CD14-positive monocyte (primary cell): Measurements from ENCODE around the gene UBE2E2. TPM values are rescaled to one million over a fixed set of nuclear protein-coding genes. Genes with fewer than 3 reads are reported as not detected.

Experiments used
- DNase-seq, 3 donors: peaks; one replicate each; pipeline ENCODE4 v3.0.0-alpha.2; 2011 to 2022
- H2AFZ ChIP-seq: 2 replicates; pipeline ENCODE4 v1.6.0; 2012; ENCODE audit warnings: mild to moderate bottlenecking, low read depth, low read length, inconsistent platforms; ENCODE audit not compliant: insufficient read depth, poor library complexity, severe bottlenecking
- H3K27ac ChIP-seq, 2 donors: 1 replicate in 1 of 2; 2 replicates in 1 of 2; pipeline ENCODE4 v1.5.1; 2012 to 2013; ENCODE audit warnings: low read length in 2 of 2, control low read depth in 1 of 2, inconsistent platforms in 1 of 2, low read depth in 1 of 2, mild to moderate bottlenecking in 1 of 2
- H3K27me3 ChIP-seq, 2 donors: one replicate each; pipeline versions ENCODE4 v1.6.0 to v1.6.1; 2011 to 2013; ENCODE audit warnings: low read length in 2 of 2; ENCODE audit not compliant: control insufficient read depth in 2 of 2, insufficient read depth in 2 of 2
- H3K36me3 ChIP-seq, 2 donors: replicated peaks in 1 of 2; 1 replicate in 1 of 2; 2 replicates in 1 of 2; pipeline versions ENCODE4 v1.5.1 to v1.6.1; 2012 to 2013; ENCODE audit warnings: low read length in 2 of 2, control low read depth in 1 of 2, inconsistent platforms in 1 of 2, mild to moderate bottlenecking in 1 of 2; ENCODE audit not compliant: insufficient read depth in 2 of 2, control insufficient read depth in 1 of 2
- H3K4me1 ChIP-seq, 2 donors: 1 replicate in 1 of 2; 2 replicates in 1 of 2; pipeline versions ENCODE4 v1.5.1 to v1.6.1; 2012 to 2013; ENCODE audit warnings: low read length in 2 of 2, control low read depth in 1 of 2, inconsistent platforms in 1 of 2, mild to moderate bottlenecking in 1 of 2, moderate library complexity in 1 of 2; ENCODE audit not compliant: insufficient read depth in 2 of 2, control insufficient read depth in 1 of 2
- H3K4me2 ChIP-seq: replicated peaks from 2 replicates; pipeline ENCODE3; 2012; ENCODE audit warnings: low read length, moderate library complexity, mild to moderate bottlenecking; ENCODE audit not compliant: poor library complexity, severe bottlenecking; ENCODE audit errors: extremely low read depth
- H3K4me3 ChIP-seq, 3 experiments: fragments of 200-600 bp in 1 of 3; sonication (generic) in 1 of 3; replicated peaks in 1 of 3; 1 replicate in 2 of 3; 2 replicates in 1 of 3; pipeline ENCODE4 v1.5.1; 2011 to 2013; ENCODE audit warnings: low read length in 3 of 3, mild to moderate bottlenecking in 3 of 3, control low read depth in 2 of 3, low read depth in 2 of 3, inconsistent platforms in 1 of 3, moderate library complexity in 1 of 3
- H3K79me2 ChIP-seq: 2 replicates; pipeline ENCODE4 v1.6.0; 2012; ENCODE audit warnings: mild to moderate bottlenecking, control low read depth, inconsistent platforms, low read length, moderate library complexity; ENCODE audit not compliant: insufficient read depth
- H3K9ac ChIP-seq: 2 replicates; pipeline ENCODE4 v1.6.0; 2017; ENCODE audit warnings: low read length, mild to moderate bottlenecking; ENCODE audit not compliant: insufficient read depth, poor library complexity, severe bottlenecking
- H3K9me3 ChIP-seq, 2 donors: replicated peaks in 1 of 2; 1 replicate in 1 of 2; 2 replicates in 1 of 2; pipeline versions ENCODE4 v1.5.1 to v1.6.1; 2012 to 2013; ENCODE audit warnings: low read length in 2 of 2, control low read depth in 1 of 2; ENCODE audit not compliant: control insufficient read depth in 1 of 2, insufficient read depth in 1 of 2
- H4K20me1 ChIP-seq: 2 replicates; pipeline ENCODE4 v1.6.0; 2012; ENCODE audit warnings: mild to moderate bottlenecking, low read length, control low read depth, moderate library complexity; ENCODE audit not compliant: insufficient read depth
- H3K27ac Mint-ChIP-seq, 7 donors: one replicate each; pipeline ENCODE4 v1.8.0; 2020; ENCODE audit warnings: mild to moderate bottlenecking in 7 of 7, mixed read lengths in 7 of 7, moderate library complexity in 6 of 7, inconsistent platforms in 2 of 7
- H3K27me3 Mint-ChIP-seq, 3 donors: one replicate each; pipeline ENCODE4 v1.8.0; 2021 to 2022; ENCODE audit warnings: low read depth in 3 of 3, mild to moderate bottlenecking in 3 of 3, mixed read lengths in 3 of 3, moderate library complexity in 3 of 3, inconsistent platforms in 1 of 3
- H3K36me3 Mint-ChIP-seq, 2 donors: one replicate each; pipeline ENCODE4 v1.8.0; 2020; ENCODE audit warnings: mixed read lengths in 2 of 2, inconsistent platforms in 1 of 2, mild to moderate bottlenecking in 1 of 2
- H3K4me1 Mint-ChIP-seq: one replicate; pipeline ENCODE4 v1.8.0; 2020; ENCODE audit warnings: mild to moderate bottlenecking, mixed read lengths
- H3K4me3 Mint-ChIP-seq, 2 donors: one replicate each; pipeline ENCODE4 v1.8.0; 2020; ENCODE audit warnings: mild to moderate bottlenecking in 2 of 2, mixed read lengths in 2 of 2, moderate library complexity in 1 of 2
- H3K9me3 Mint-ChIP-seq, 7 donors: one replicate each; pipeline ENCODE4 v1.8.0; 2020 to 2022; ENCODE audit warnings: mixed read lengths in 7 of 7, mild to moderate bottlenecking in 6 of 7, moderate library complexity in 6 of 7, inconsistent platforms in 2 of 7
- CTCF ChIP-seq: fragments of 200-600 bp; IDR thresholded peaks from one replicate; pipeline ENCODE4 v1.8.0; 2022; ENCODE audit warnings: antibody characterized with exemption, mild to moderate bottlenecking
- WGBS: methylation state at CpG from one replicate; pipeline ENCODE4 v1.1.5; 2013; ENCODE audit warnings: missing lambda C conversion rate; ENCODE audit not compliant: insufficient coverage; 5-methylcytosine and 5-hydroxymethylcytosine counted together
- intact Hi-C, 2 donors: fragments of 100-400 bp; cut with micrococcal nuclease; formaldehyde crosslinking; loops; one replicate each; pipeline versions ENCODE4 v1.15.0 to v1.15.1; 2023
- polyA plus RNA-seq, 3 donors: library from polyadenylated mRNA; depleted of rRNA in 1 of 3; unstranded in 2 of 3; stranded (reverse) in 1 of 3; fragments of 300-500 nt in 2 of 3; fragments of >200 nt in 1 of 3; fragmentation: Illumina TruSeq in 2 of 3; gene quantifications; 1 replicate in 2 of 3; 2 replicates in 1 of 3; pipeline ENCODE4 v1.2.3, GENCODE V29; 2012 to 2021

UBE2E2 gene
- polyA plus RNA-seq, 3 donors, result 25.8 to 78.0 (median 66.3) TPM

DNA sequence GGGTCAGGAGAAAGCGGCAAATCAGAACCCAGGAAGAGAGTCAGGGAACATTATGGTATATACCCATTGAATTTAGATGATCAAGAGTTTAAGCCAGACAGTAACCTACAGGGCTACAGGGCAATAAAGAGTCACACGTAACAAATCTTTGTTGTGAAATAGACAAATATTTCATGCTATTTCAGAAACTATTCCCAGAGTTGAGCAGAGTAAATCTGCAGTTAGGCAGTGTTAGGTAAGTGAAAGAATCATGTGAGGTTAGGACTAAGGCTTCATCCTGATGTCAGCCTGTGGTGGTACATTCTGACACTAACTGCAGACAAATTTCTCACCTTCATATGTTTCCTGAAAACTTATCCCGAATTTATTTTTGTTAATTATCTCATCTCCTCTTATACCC lies 153.0 kb downstream of the UBE2E2 start:
- H3K36me3 ChIP-seq, result no peaks in the 10 kb centered on the region
- intact Hi-C loops, result no loop called here

GRCh38 chr3:23356923-23357322 lies 153.8 kb downstream of the UBE2E2 start:
- no peaks in the 10 kb centered on the region for H3K27me3 Mint-ChIP-seq
- Histone ChIP-seq H3K27ac (no peak overlapping the region), H3K4me1 (no peaks in the 10 kb centered on the region), H3K79me2 (no peaks in the 10 kb centered on the region), H2AFZ (no peak overlapping the region), H3K9ac (no peak overlapping the region), H4K20me1 (no peaks in the 10 kb centered on the region), H3K4me2 (no peak overlapping the region), H3K9me3 (peaks cover 0 to under 1% of the 10 kb centered on the region in 2 donors), H3K4me3 (no peak overlapping the region), H3K27me3 (no peaks in the 10 kb centered on the region), H3K36me3 (no peaks in the 10 kb centered on the region)
- peaks cover 4% of the 10 kb centered on the region for H3K4me1 Mint-ChIP-seq
- intact Hi-C loops, result no loop called here
- peaks cover 0 to 3% of the 10 kb centered on the region in 2 donors for H3K36me3 Mint-ChIP-seq
- H3K4me3 Mint-ChIP-seq, result no peak overlapping the region
- TF ChIP-seq CTCF, result no peak
- no peak overlapping the region for H3K27ac Mint-ChIP-seq
- no peak for DNase-seq
- 89% methylated on average over 1 of the region's 3 CpGs for WGBS
- peaks cover 2 to 12% (median 7%) of the 10 kb centered on the region in 7 donors for H3K9me3 Mint-ChIP-seq

More for the DNA sequence above, 153.0 kb downstream of the UBE2E2 start:
- H3K4me1 ChIP-seq, result no peaks in the 10 kb centered on the region
- H3K27ac ChIP-seq, result no peak overlapping the region
- Mint-ChIP-seq H3K4me1 (peaks cover 10% of the 10 kb centered on the region), H3K9me3 (peaks cover 2 to 9% (median 6%) of the 10 kb centered on the region in 7 donors), H3K27ac (no peak overlapping the region), H3K4me3 (no peak overlapping the region), H3K27me3 (no peaks in the 10 kb centered on the region), H3K36me3 (peaks cover 0 to 3% of the 10 kb centered on the region in 2 donors)
- H3K4me3 ChIP-seq, result no peak overlapping the region
- no peak for TF ChIP-seq CTCF
- 100% methylated on average over 2 of the region's 3 CpGs for WGBS
- no peaks in the 10 kb centered on the region for H3K27me3 ChIP-seq
- no peaks in the 10 kb centered on the region for H4K20me1 ChIP-seq
- no peaks in the 10 kb centered on the region for H3K9me3 ChIP-seq
- no peak for DNase-seq
- H3K4me2 ChIP-seq, result no peak overlapping the region
- H3K79me2 ChIP-seq, result no peaks in the 10 kb centered on the region
- no peak overlapping the region for H3K9ac ChIP-seq
- no peak overlapping the region for H2AFZ ChIP-seq
